ENCODE data around the gene CARHSP1.

CARHSP1 gene

GRCh38 chr16:8819411-8820034 lies 49.3 kb downstream of the CARHSP1 start:
- no peak for TF ChIP-seq CTCF (IDR thresholded peaks at IDR 0.05)
- H3K9me3 Mint-ChIP-seq, result no peaks in the 10 kb centered on the region
- H3K27me3 Mint-ChIP-seq (ENCODE audit: low read depth, poor library complexity), result no peaks in the 10 kb centered on the region
- H3K4me3 Mint-ChIP-seq, result no peak overlapping the region
- peaks cover 83% of the 10 kb centered on the region for H3K36me3 Mint-ChIP-seq (ENCODE audit: low read depth)
- no peak overlapping the region for H3K27ac Mint-ChIP-seq
- peaks cover 9% of the 10 kb centered on the region for H3K4me1 Mint-ChIP-seq
- DNase-seq, result no peak

- H3K36me3 Mint-ChIP-seq (ENCODE audit: low read depth), result peaks cover 83% of the 10 kb centered on the region
- no peak overlapping the region for H3K4me3 Mint-ChIP-seq
- H3K27me3 Mint-ChIP-seq (ENCODE audit: low read depth, poor library complexity), result no peaks in the 10 kb centered on the region
- H3K9me3 Mint-ChIP-seq, result no peaks in the 10 kb centered on the region
- H3K27ac Mint-ChIP-seq, result peak overlapping the region; percentile 91
- peaks cover 9% of the 10 kb centered on the region for H3K4me1 Mint-ChIP-seq
- no peak for DNase-seq
- no peak for TF ChIP-seq CTCF (IDR thresholded peaks at IDR 0.05)
Observed at GRCh38 chr16:8818504-8819270, 50.1 kb downstream of the CARHSP1 start.

GRCh38 chr16:8816967-8817655 lies 51.7 kb downstream of the CARHSP1 start:
- TF ChIP-seq CTCF (IDR thresholded peaks at IDR 0.05), result no peak
- Mint-ChIP-seq H3K9me3 (no peaks in the 10 kb centered on the region), H3K27ac (no peak overlapping the region), H3K36me3 (ENCODE audit: low read depth) (peaks cover 79% of the 10 kb centered on the region), H3K4me1 (peaks cover 9% of the 10 kb centered on the region), H3K27me3 (ENCODE audit: low read depth, poor library complexity) (no peaks in the 10 kb centered on the region), H3K4me3 (no peak overlapping the region)
- DNase-seq, result no peak

- no peak for TF ChIP-seq CTCF (IDR thresholded peaks at IDR 0.05)
- no peak overlapping the region for H3K27ac Mint-ChIP-seq
- no peak overlapping the region for H3K4me3 Mint-ChIP-seq
- no peaks in the 10 kb centered on the region for H3K9me3 Mint-ChIP-seq
- H3K4me1 Mint-ChIP-seq, result no peaks in the 10 kb centered on the region
- H3K36me3 Mint-ChIP-seq (ENCODE audit: low read depth), result peaks cover 75% of the 10 kb centered on the region
- no peaks in the 10 kb centered on the region for H3K27me3 Mint-ChIP-seq (ENCODE audit: low read depth, poor library complexity)
- no peak for DNase-seq
Observed at GRCh38 chr16:8814095-8814806, 54.6 kb downstream of the CARHSP1 start.

- Mint-ChIP-seq H3K4me1 (no peaks in the 10 kb centered on the region), H3K9me3 (no peaks in the 10 kb centered on the region), H3K27me3 (ENCODE audit: low read depth, poor library complexity) (no peaks in the 10 kb centered on the region), H3K27ac (no peak overlapping the region), H3K36me3 (ENCODE audit: low read depth) (peaks cover 73% of the 10 kb centered on the region), H3K4me3 (no peak overlapping the region)
- DNase-seq, result no peak
- no peak for TF ChIP-seq CTCF (IDR thresholded peaks at IDR 0.05)
Observed at GRCh38 chr16:8812162-8812843, 56.5 kb downstream of the CARHSP1 start.

Data from nephron progenitor cell (in vitro differentiated cells).